Activated CD8-positive, alpha-beta memory T cell treated with anti-CD3 and anti-CD28 coated beads, Interleukin-2, amount 50 U/mL, for 1 hour (primary cell): Measurements from ENCODE around the gene CD3D.

Source experiments
- DNase-seq: peaks from one replicate; pipeline ENCODE4 v3.0.0-alpha.2; 2020; ENCODE audit errors: extremely low read depth

Gene CD3D

GRCh38 chr11:118342503-118343161 lies at the start of gene CD3D:
CD3D (minus strand) TSS chr11:118342705; CDS start chr11:118342607, 98 bp downstream.
- DNase-seq = peak; percentile 72

DNA sequence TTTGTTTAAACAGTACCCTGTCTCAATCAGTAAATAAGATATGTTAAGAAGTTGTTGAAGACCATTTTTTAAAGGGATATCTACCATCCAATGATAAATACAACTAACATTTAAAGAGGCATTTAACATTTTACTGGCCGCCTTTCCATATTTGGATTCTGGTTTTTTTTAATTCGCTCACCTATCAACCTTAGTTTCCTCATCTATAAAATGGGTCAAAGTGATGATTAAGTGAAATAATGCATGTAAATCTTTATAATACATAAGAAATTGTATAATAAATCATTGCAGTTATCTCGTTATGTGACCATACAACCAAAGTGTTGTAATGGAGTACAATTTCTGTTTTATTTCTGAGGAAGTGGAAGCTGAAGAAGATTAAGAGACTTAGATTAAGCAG lies 41.2 kb upstream of the CD3D start:
- no peak for DNase-seq

- DNase-seq = no peak
Observed at GRCh38 chr11:118382954-118383353, 40.4 kb upstream of the CD3D start.

- no peak for DNase-seq
Observed at GRCh38 chr11:118380571-118380970, 38.1 kb upstream of the CD3D start.

DNA sequence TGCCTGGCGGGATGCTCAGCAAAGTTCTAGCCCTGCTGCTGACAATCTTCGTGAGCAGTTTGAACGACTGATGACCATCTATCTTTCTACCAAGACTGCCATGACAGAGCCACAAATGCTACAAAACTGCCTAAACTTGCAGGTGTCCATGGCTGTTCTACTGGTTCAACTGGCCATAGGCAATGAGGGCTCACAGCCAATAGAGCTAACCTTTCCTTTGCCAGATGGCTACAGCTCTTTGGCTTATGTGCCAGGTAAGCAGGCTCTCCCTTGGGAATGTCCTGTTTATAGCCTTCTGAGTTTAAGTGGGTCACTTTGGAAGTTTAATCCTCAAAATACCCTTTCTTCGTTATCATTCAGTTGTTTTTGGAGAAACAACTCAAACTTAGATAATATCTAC lies 37.0 kb upstream of the CD3D start:
- no peak for DNase-seq

DNA sequence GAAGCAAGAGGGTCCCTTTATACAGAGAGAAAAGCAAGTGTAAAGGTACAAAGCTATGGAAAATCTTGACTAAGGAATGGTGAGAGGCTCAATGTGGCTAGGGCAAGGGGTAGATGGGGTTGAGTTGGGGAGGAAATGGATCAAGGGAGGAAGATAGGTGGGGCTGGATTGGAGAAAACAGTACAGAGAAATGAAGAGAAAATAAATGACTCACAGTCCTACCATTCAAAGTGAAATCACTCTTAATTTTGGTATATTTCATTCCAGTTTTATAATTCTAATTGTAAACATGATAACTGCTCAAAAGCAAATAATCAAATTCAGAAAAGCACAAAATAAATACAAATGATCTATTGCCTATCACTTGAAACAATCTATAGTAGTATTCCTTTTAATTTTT lies 33.5 kb upstream of the CD3D start:
- DNase-seq = no peak

DNA sequence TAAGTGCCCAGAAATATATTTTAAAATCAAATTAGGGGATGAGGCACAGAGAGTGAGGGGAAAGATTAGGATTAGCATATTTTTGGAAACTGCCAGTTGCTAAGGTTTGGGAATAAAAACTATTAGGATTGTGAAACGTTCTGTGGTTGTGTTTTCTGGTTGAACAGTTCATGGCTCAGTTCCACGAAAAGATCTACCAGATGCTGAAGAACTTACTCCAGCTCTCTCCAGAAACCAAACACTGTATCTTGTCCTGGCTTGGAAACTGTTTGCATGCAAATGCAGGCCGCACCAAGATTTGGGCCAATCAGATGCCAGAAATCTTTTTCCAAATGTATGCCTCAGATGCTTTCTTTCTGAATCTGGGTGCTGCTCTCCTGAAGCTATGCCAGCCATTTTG lies 32.2 kb upstream of the CD3D start:
- DNase-seq = no peak

- no peak for DNase-seq
Observed at GRCh38 chr11:118373871-118374270, 31.4 kb upstream of the CD3D start.

GRCh38 chr11:118373263-118373662 lies 30.8 kb upstream of the CD3D start:
- DNase-seq = no peak

DNA sequence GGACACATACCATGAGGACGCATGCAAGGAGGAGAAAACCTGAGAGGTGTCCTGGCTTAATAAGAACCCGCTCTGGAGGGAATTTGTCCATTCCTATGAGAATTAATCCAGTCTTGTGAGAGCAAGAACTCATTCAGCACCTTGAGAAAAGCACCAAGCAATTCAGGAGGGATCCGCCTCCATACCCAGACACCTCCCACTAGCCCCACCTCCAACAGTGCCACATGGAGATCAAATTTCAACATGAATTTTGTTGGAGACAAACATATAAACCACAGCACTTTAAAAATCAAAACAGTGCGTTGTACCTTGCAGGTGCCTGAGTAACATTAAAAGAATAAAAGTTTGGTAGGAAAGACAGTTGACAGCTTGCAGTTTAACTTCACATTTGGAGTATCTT lies 28.3 kb upstream of the CD3D start:
- DNase-seq = no peak

GRCh38 chr11:118366287-118366686 lies 23.8 kb upstream of the CD3D start:
- no peak for DNase-seq

DNA sequence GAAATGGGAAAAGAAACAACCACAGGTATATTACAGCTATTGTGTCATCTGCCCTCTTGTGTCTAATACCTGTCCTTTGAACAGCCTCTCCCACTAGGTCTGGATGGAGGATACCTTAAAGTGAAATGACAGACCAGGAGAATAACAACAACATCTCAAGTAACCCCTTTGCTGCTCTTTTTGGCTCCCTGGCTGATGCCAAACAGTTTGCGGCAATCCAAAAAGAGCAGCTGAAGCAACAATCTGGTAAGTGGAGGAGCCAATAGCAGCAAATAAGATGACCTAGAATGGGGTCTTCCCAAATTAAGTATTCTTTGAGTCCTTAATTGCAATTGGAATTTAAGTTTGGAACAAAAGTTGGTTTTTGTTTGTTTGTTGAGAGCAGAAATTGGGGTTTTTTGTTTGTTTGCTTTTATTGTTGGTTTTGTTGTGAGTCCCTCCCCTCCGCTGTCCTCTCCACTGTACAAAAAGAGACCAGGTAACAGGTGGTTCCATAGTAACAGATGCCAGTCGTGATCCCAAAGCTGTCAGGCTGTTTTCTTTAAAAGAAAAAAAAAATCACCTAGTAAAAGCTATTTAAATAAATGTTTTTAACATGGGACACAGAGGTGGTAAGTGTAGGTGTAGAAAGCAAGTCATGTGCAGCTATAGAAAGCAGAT lies 22.6 kb upstream of the CD3D start:
- DNase-seq = no peak

DNA sequence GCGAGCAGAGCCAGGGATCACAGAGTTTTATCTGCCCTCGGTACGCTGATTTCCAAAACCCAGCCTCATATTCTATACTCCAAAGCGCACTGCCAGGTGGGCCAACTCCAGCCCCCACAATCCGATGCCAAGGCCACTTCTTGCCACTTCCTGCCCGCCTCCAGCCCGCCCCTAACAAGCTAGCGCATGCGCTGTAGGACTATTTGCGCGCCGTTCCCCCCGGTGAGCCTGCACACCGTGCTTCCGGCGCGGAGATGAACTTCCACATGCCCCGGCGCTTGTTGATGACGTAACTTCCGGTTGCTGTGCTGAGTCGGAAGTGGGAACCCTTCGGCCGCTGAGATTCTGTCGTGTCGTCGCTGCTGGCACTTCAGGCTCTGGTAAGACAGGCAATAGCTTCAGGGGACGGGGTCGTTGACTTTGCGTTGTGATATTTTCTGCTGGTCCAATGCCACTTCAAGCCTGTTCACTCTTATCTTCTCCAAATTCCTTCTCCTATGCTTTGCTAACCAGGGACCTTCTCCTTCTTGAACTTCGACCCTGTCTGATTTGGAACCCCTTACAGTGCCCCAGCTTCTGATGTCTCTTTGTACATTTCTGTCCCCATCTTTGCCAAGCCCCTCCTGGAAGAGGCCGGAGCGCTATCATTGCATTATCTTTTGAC lies 16.9 kb upstream of the CD3D start, which contains the start of gene UBE4A:
TSS of gene UBE4A (plus strand) at position 306 of the 664 bp plus-strand sequence. CDS start 5,481 bp downstream, outside the sequence.
- DNase-seq = peak; percentile 99

DNA sequence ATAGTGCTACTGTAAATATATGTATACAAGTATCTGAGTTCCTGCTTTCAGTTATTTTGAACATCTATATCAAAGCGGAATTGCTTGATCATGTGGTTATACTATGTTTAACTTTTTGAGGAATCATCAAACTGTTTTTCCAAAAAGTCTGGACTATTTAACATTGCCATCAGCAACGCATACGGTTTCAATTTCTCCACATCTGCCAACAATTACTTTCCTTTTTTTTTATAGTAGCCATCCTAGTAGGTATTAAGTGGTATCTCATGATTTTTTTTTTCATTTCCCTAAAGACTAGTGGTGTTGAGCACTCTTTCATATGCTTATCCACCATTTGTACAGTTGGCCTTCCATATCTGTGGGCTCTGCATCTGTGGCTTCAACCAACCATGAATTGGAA lies 15.6 kb upstream of the CD3D start:
- DNase-seq = no peak

DNA sequence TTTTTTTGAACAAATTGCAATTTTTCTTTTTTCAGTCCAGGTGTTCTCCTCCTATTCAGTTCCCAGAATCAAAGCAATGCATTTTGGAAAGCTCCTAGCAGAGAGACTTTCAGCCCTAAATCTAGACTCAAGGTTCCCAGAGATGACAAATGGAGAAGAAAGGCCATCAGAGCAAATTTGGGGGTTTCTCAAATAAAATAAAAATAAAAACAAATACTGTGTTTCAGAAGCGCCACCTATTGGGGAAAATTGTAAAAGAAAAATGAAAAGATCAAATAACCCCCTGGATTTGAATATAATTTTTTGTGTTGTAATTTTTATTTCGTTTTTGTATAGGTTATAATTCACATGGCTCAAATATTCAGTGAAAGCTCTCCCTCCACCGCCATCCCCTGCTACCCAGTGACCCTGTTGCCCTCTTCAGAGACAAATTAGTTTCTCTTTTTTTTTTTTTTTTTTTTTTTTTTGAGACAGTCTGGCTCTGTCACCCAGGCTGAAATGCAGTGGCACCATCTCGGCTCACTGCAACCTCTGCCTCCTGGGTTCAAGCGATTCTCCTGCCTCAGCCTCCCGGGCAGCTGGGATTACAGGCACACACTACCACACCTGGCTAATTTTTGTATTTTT lies 10.7 kb upstream of the CD3D start:
- no peak for DNase-seq

GRCh38 chr11:118349475-118349874 lies 7.0 kb upstream of the CD3D start:
- no peak for DNase-seq

DNA sequence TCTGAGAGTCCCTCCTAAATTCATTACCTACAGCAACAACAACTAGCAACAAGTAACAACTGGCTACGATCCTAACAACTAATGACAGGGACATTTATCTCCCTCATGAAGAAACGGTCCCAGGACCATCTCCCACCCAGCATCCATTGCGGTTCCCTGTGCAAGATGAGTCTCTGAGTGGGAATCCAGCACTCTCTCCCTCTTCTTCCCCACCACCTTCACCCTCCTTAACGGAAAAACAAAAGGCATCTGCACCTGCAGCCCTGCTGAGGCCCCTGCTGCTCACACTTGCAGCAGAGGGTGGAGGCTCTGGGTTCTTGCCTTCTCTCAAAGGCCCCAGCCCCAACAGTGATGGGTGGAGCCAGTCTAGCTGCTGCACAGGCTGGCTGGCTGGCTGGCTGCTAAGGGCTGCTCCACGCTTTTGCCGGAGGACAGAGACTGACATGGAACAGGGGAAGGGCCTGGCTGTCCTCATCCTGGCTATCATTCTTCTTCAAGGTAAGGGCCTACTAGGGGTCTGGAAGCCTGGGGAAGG lies 1.5 kb upstream of the CD3D start, which contains the start of gene CD3G:
TSS of gene CD3G (plus strand) at position 364 of the 535 bp plus-strand sequence. CDS start at position 444, 80 bp downstream.
- peak; percentile 60 for DNase-seq

DNA sequence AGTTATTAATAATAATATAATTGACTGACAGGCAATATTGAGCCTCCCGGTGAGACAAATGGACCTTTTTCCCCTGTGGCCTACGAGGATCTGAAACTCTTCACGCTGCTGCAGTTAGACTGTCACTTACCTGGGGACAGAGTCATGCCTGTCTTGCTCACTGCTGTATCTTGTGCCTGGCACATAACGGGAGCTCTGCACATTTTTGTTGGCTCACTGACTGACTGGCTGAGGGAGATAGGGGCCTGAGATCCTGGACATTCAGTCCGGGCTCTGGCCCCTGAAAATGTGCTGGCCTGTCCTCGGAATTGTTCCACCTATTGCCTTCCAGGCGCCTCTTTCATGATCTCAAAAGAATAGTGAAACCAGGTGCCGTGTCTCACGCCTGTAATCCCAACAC lies 743 bp upstream of the CD3D start:
- DNase-seq = no peak

- no peak for DNase-seq
Observed at GRCh38 chr11:118341815-118342489, 553 bp downstream of the CD3D start.

- DNase-seq = no peak
Observed at GRCh38 chr11:118341261-118341660, 1.2 kb downstream of the CD3D start.

GRCh38 chr11:118340449-118340848 lies 2.1 kb downstream of the CD3D start:
- DNase-seq = no peak
